SK-N-SH treated with all-trans-retinoic acid at 6 μM for 48 hours (cell line): Measurements from ENCODE around the gene NGEF.

ENCODE experiments used
- ATAC-seq: fragments of 200-7000 bp; cut with Tn5 transposase; 3 replicates; pipeline ENCODE4 v1.9.1; 2020; ENCODE audit warnings: mild to moderate bottlenecking, moderate library complexity
- ARNTL ChIP-seq: fragments of 450-650 bp; formaldehyde crosslinking; IDR thresholded peaks from 2 replicates; pipeline ENCODE4 v1.5.0; 2020; ENCODE audit warnings: low read depth, mild to moderate bottlenecking, moderate library complexity, borderline replicate concordance
- BACH2 ChIP-seq: fragments of 250-450 bp; sonication (Bioruptor Pico); IDR thresholded peaks from 2 replicates; pipeline ENCODE4 v1.9.0; 2021; ENCODE audit warnings: mild to moderate bottlenecking, borderline replicate concordance
- CSDC2 ChIP-seq: fragments of 250-450 bp; sonication (Bioruptor Pico); IDR thresholded peaks from 2 replicates; pipeline ENCODE4 v1.5.0; 2020; ENCODE audit warnings: mild to moderate bottlenecking, moderate library complexity
- CSRNP3 ChIP-seq: fragments of 250-450 bp; sonication (Bioruptor Pico); IDR thresholded peaks from 2 replicates; pipeline ENCODE4 v1.5.1; 2021; ENCODE audit warnings: mild to moderate bottlenecking, moderate library complexity
- ESRRG ChIP-seq: fragments of 250-450 bp; sonication (Bioruptor Pico); IDR thresholded peaks from 2 replicates; pipeline ENCODE4 v1.6.1; 2021; ENCODE audit warnings: mild to moderate bottlenecking
- ISL1 ChIP-seq: fragments of 250-450 bp; sonication (Bioruptor Pico); IDR thresholded peaks from 2 replicates; pipeline ENCODE4 v2.1.2; 2022; ENCODE audit warnings: mild to moderate bottlenecking, moderate library complexity
- OSR1 ChIP-seq: fragments of 250-450 bp; sonication (Bioruptor Pico); IDR thresholded peaks from 2 replicates; pipeline ENCODE4 v1.8.0; 2022; ENCODE audit warnings: moderate library complexity, mild to moderate bottlenecking, inconsistent platforms
- PPARA ChIP-seq: fragments of 250-450 bp; sonication (Bioruptor Pico); IDR thresholded peaks from 2 replicates; pipeline ENCODE4 v1.5.0; 2020; ENCODE audit warnings: mild to moderate bottlenecking, borderline replicate concordance
- SNAI2 ChIP-seq: fragments of 250-450 bp; sonication (Bioruptor Pico); IDR thresholded peaks from 2 replicates; pipeline ENCODE4 v1.5.0; 2020; ENCODE audit warnings: mild to moderate bottlenecking, moderate library complexity
- TCF4 ChIP-seq: fragments of 250-450 bp; sonication (Bioruptor Pico); IDR thresholded peaks from 2 replicates; pipeline ENCODE4 v1.8.0; 2021; ENCODE audit warnings: mild to moderate bottlenecking, moderate library complexity, borderline replicate concordance
- TOX ChIP-seq: fragments of 250-450 bp; sonication (Bioruptor Pico); IDR thresholded peaks from 2 replicates; pipeline ENCODE4 v1.8.0; 2021; ENCODE audit warnings: mild to moderate bottlenecking, moderate library complexity, borderline replicate concordance
- TSHZ2 ChIP-seq: fragments of 250-450 bp; sonication (Bioruptor Pico); IDR thresholded peaks from 2 replicates; pipeline ENCODE4 v1.5.0; 2020; ENCODE audit warnings: mild to moderate bottlenecking, moderate library complexity
- ZC3H10 ChIP-seq: fragments of 250-450 bp; sonication (Bioruptor Pico); IDR thresholded peaks from 2 replicates; pipeline ENCODE4 v1.5.1; 2021; ENCODE audit warnings: mild to moderate bottlenecking, moderate library complexity
- ZFP3 ChIP-seq: fragments of 250-450 bp; sonication (Bioruptor Pico); IDR thresholded peaks from 2 replicates; pipeline ENCODE4 v1.5.0; 2020; ENCODE audit warnings: mild to moderate bottlenecking, moderate library complexity
- ZFP30 ChIP-seq: fragments of 450-650 bp; formaldehyde crosslinking; IDR thresholded peaks from 2 replicates; pipeline ENCODE4 v1.5.0; 2022; ENCODE audit warnings: mild to moderate bottlenecking, moderate library complexity
- ZNF565 ChIP-seq: fragments of 450-650 bp; formaldehyde crosslinking; conservative IDR thresholded peaks from 2 replicates; pipeline ENCODE4 v1.5.0; 2020; ENCODE audit warnings: low read depth, mild to moderate bottlenecking, moderate library complexity
- ZNF70 ChIP-seq: fragments of 450-650 bp; formaldehyde crosslinking; IDR thresholded peaks from 2 replicates; pipeline ENCODE4 v1.5.0; 2020; ENCODE audit warnings: mild to moderate bottlenecking, moderate library complexity
- ZNF8 ChIP-seq: fragments of 450-650 bp; formaldehyde crosslinking; IDR thresholded peaks from 2 replicates; pipeline ENCODE4 v1.5.0; 2020; ENCODE audit warnings: mild to moderate bottlenecking, moderate library complexity
- TF ChIP-seq, protein P1 (sequence below): fragments of 250-450 bp; sonication (Bioruptor Pico); IDR thresholded peaks from 2 replicates; pipeline ENCODE4 v1.8.0; 2021; ENCODE audit warnings: low read depth, mild to moderate bottlenecking, moderate library complexity, borderline replicate concordance
- TF ChIP-seq, protein P2 (sequence below): fragments of 250-450 bp; sonication (Bioruptor Pico); IDR thresholded peaks from 2 replicates; pipeline ENCODE4 v1.8.0; 2020; ENCODE audit warnings: mild to moderate bottlenecking, moderate library complexity, borderline replicate concordance
- TF ChIP-seq, protein P3 (sequence below): fragments of 250-450 bp; sonication (Bioruptor Pico); IDR thresholded peaks from 2 replicates; pipeline ENCODE4 v1.5.1; 2020; ENCODE audit warnings: low read depth, mild to moderate bottlenecking, moderate library complexity

NGEF gene

DNA sequence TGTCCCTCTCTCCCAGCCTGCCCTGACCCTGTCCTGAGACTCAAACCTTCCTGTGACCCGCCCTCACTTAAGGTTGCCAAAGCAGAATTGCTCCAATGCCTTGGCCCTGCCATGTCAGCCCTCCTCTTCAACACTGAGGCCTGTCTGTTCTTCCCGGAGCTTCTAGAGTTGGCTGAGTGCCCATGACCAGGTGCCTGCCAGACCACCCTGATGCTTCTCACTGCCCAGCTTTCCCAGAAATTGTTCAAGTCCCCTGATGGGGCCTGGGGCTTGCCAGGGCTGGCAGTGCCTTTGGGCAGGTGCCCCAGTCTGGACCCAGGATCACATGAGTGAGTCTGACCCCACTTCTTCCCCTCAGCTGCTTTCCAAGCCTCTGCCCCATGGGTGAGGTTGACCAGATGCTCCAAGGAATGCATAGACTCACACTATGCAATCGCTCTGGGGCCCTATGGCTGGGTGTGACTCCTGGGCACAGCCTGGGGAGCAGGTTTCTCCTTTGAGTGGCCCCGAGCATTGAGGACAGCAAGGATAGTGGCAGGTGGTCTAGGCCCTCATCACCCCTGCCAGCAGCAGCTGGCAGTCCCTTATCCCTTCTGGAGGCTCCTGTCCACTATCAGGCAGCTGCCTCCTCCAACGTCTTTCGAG, 44.0 kb upstream of the NGEF start:
- no peak for ATAC-seq
- TF ChIP-seq, protein P1, sequence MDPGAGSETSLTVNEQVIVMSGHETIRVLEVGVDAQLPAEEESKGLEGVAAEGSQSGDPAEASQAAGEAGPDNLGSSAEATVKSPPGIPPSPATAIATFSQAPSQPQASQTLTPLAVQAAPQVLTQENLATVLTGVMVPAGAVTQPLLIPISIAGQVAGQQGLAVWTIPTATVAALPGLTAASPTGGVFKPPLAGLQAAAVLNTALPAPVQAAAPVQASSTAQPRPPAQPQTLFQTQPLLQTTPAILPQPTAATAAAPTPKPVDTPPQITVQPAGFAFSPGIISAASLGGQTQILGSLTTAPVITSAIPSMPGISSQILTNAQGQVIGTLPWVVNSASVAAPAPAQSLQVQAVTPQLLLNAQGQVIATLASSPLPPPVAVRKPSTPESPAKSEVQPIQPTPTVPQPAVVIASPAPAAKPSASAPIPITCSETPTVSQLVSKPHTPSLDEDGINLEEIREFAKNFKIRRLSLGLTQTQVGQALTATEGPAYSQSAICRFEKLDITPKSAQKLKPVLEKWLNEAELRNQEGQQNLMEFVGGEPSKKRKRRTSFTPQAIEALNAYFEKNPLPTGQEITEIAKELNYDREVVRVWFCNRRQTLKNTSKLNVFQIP = no peak
- TF ChIP-seq TOX (CRISPR knock-in tag) (no peak), BACH2 (CRISPR knock-in tag) (no peak), CSDC2 (CRISPR knock-in tag) (no peak)

GRCh38 chr2:233055362-233055761, 42.3 kb upstream of the NGEF start:
- TF ChIP-seq ZNF70 (no peak), BACH2 (CRISPR knock-in tag) (no peak), PPARA (no peak), CSRNP3 (CRISPR knock-in tag) (no peak), ZNF8 (CRISPR knock-in tag) (no peak), ISL1 (CRISPR knock-in tag) (no peak), OSR1 (CRISPR knock-in tag) (no peak)
- TF ChIP-seq, protein P1 = no peak
- TF ChIP-seq, protein P2, sequence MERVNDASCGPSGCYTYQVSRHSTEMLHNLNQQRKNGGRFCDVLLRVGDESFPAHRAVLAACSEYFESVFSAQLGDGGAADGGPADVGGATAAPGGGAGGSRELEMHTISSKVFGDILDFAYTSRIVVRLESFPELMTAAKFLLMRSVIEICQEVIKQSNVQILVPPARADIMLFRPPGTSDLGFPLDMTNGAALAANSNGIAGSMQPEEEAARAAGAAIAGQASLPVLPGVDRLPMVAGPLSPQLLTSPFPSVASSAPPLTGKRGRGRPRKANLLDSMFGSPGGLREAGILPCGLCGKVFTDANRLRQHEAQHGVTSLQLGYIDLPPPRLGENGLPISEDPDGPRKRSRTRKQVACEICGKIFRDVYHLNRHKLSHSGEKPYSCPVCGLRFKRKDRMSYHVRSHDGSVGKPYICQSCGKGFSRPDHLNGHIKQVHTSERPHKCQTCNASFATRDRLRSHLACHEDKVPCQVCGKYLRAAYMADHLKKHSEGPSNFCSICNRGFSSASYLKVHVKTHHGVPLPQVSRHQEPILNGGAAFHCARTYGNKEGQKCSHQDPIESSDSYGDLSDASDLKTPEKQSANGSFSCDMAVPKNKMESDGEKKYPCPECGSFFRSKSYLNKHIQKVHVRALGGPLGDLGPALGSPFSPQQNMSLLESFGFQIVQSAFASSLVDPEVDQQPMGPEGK (CRISPR knock-in tag) = no peak
- ATAC-seq = no peak

GRCh38 chr2:233053928-233054784, 41.1 kb upstream of the NGEF start:
- ATAC-seq = peak; percentile 96
- no peak for TF ChIP-seq ARNTL
- no peak for TF ChIP-seq BACH2 (CRISPR knock-in tag)
- TF ChIP-seq ZFP30 (CRISPR knock-in tag) = no peak
- no peak for TF ChIP-seq PPARA
- no peak for TF ChIP-seq TSHZ2 (CRISPR knock-in tag)
- no peak for TF ChIP-seq SNAI2 (CRISPR knock-in tag)
- TF ChIP-seq TCF4 = no peak
- no peak for TF ChIP-seq ZFP3 (CRISPR knock-in tag)
- no peak for TF ChIP-seq CSRNP3 (CRISPR knock-in tag)
- no peak for TF ChIP-seq ZNF70
- TF ChIP-seq ZNF565 (CRISPR knock-in tag) = no peak
- TF ChIP-seq ESRRG (CRISPR knock-in tag) = no peak
- no peak for TF ChIP-seq ISL1 (CRISPR knock-in tag)
- no peak for TF ChIP-seq ZNF8 (CRISPR knock-in tag)
- TF ChIP-seq, protein P2 (CRISPR knock-in tag) = no peak
- TF ChIP-seq, protein P3, sequence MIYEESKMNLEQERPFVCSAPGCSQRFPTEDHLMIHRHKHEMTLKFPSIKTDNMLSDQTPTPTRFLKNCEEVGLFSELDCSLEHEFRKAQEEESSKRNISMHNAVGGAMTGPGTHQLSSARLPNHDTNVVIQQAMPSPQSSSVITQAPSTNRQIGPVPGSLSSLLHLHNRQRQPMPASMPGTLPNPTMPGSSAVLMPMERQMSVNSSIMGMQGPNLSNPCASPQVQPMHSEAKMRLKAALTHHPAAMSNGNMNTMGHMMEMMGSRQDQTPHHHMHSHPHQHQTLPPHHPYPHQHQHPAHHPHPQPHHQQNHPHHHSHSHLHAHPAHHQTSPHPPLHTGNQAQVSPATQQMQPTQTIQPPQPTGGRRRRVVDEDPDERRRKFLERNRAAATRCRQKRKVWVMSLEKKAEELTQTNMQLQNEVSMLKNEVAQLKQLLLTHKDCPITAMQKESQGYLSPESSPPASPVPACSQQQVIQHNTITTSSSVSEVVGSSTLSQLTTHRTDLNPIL = no peak
- TF ChIP-seq TOX (CRISPR knock-in tag) = no peak
- no peak for TF ChIP-seq ZC3H10 (CRISPR knock-in tag)
